Thoracic aorta (tissue), 2 donors: ENCODE data around the gene MXD1. TPM values are rescaled to one million over a fixed set of nuclear protein-coding genes. Genes with fewer than 3 reads are reported as not detected.

ENCODE experiments used
- ATAC-seq: fragments of 150-250 bp; one replicate; pipeline ENCODE4 v1.8.0; 2017; ENCODE audit warnings: low read depth; ENCODE audit not compliant: insufficient number of reproducible peaks, low FRiP score
- DNase-seq: peaks from one replicate; pipeline ENCODE4 v3.0.0-alpha.2; 2020; ENCODE audit warnings: low spot score
- H3K27ac ChIP-seq, 2 donors: fragments of 200-600 bp; sonication (generic); 1 replicate in 1 of 2; 2 replicates in 1 of 2; pipeline ENCODE4 v1.5.1; 2016; ENCODE audit warnings: mild to moderate bottlenecking in 2 of 2, moderate library complexity in 2 of 2
- H3K27me3 ChIP-seq: fragments of 200-600 bp; sonication (generic); replicated peaks from 2 replicates; pipeline ENCODE4 v1.6.0; 2016; ENCODE audit warnings: mild to moderate bottlenecking; ENCODE audit not compliant: insufficient read depth
- H3K36me3 ChIP-seq: fragments of 200-600 bp; sonication (generic); one replicate; pipeline ENCODE4 v1.5.1; 2016
- H3K4me1 ChIP-seq, 2 donors: fragments of 200-600 bp; sonication (generic); 1 replicate in 1 of 2; 2 replicates in 1 of 2; pipeline versions ENCODE4 v1.5.1 to v1.6.0; 2016; ENCODE audit warnings: low read depth in 2 of 2, mild to moderate bottlenecking in 1 of 2; ENCODE audit not compliant: control insufficient read depth in 1 of 2
- H3K4me3 ChIP-seq: fragments of 200-600 bp; sonication (generic); 2 replicates; pipeline ENCODE4 v1.5.1; 2016; ENCODE audit warnings: mild to moderate bottlenecking
- H3K9me3 ChIP-seq: fragments of 200-600 bp; sonication (generic); 2 replicates; pipeline ENCODE4 v1.5.1; 2016
- total RNA-seq, 2 donors: library from RNA; depleted of rRNA; stranded (reverse); fragments of >200 nt; gene quantifications; one replicate each; pipeline versions ENCODE4 v1.1.0 to v1.2.3, GENCODE V29; 2016
- TF ChIP-seq, protein P1 (sequence below): fragments of 200-600 bp; sonication (generic); IDR thresholded peaks from one replicate; pipeline ENCODE4 v1.5.1; 2019; ENCODE audit warnings: antibody characterized with exemption

MXD1 gene
- total RNA-seq, 2 donors from 2014 or later, result 13.8 to 28.4 TPM

DNA sequence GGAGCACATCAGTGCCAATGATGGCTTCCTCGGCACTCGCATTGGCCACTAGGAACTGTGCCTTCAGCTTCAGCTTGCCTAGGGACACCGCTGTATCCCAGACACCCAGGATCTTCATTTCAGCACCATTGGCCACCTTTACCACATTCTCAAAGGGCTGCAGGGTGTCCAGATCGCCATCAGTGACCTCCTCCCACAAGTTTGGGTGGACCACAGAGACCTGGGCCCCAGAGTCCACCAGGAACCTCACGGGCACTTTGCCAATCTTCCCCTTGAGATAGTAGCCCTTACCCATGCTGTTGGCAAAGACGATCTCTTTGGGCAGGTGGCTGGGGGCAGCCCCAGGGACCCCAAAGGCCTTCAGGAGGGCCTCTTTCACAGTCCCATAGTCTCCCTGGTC lies 45.9 kb downstream of the MXD1 start:
- no peaks in the 10 kb centered on the region for H3K9me3 ChIP-seq
- no peak for ATAC-seq
- no peak overlapping the region for H3K4me3 ChIP-seq
- H3K27me3 ChIP-seq, result no peaks in the 10 kb centered on the region
- TF ChIP-seq, protein P1, sequence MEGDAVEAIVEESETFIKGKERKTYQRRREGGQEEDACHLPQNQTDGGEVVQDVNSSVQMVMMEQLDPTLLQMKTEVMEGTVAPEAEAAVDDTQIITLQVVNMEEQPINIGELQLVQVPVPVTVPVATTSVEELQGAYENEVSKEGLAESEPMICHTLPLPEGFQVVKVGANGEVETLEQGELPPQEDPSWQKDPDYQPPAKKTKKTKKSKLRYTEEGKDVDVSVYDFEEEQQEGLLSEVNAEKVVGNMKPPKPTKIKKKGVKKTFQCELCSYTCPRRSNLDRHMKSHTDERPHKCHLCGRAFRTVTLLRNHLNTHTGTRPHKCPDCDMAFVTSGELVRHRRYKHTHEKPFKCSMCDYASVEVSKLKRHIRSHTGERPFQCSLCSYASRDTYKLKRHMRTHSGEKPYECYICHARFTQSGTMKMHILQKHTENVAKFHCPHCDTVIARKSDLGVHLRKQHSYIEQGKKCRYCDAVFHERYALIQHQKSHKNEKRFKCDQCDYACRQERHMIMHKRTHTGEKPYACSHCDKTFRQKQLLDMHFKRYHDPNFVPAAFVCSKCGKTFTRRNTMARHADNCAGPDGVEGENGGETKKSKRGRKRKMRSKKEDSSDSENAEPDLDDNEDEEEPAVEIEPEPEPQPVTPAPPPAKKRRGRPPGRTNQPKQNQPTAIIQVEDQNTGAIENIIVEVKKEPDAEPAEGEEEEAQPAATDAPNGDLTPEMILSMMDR, result no peak
- no peak overlapping the region for H3K27ac ChIP-seq
- DNase-seq, result no peak
- no peaks in the 10 kb centered on the region for H3K4me1 ChIP-seq
- no peaks in the 10 kb centered on the region for H3K36me3 ChIP-seq

DNA sequence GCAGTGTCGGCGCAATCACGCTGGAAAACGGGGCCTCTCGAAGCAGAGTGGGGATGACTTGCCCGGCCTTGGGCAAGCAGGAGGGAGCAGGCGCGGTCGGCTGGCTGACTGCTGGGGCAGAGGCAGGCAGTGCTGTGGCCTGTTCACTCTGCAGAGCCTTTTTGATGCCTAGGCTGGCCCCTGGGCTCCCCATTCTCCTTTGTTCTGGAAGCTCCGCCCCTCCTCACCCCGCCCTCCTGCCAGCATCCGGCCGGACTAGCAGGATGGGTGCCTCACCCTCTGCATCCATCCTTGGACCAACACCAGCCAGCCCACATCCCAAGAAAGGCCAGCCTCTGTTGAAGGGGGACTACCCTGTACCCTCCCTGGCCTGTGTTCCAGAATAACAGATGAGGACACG lies 46.6 kb downstream of the MXD1 start, which contains the start of gene ASPRV1:
Gene ASPRV1 (minus strand): TSS at position 136 of the 400 bp plus-strand sequence. CDS start 195 bp downstream, outside the sequence.
- TF ChIP-seq, protein P1, result no peak
- no peak for ATAC-seq
- H3K4me3 ChIP-seq, result no peak within 1 kb of the TSS
- DNase-seq, result no peak
- no peak within 1 kb of the TSS for H3K27ac ChIP-seq
- no peaks in the 10 kb centered on the region for H3K4me1 ChIP-seq
- H3K36me3 ChIP-seq, result no peaks in the 10 kb centered on the region
- H3K9me3 ChIP-seq, result no peaks in the 10 kb centered on the region
- H3K27me3 ChIP-seq, result no peaks in the 10 kb centered on the region

DNA sequence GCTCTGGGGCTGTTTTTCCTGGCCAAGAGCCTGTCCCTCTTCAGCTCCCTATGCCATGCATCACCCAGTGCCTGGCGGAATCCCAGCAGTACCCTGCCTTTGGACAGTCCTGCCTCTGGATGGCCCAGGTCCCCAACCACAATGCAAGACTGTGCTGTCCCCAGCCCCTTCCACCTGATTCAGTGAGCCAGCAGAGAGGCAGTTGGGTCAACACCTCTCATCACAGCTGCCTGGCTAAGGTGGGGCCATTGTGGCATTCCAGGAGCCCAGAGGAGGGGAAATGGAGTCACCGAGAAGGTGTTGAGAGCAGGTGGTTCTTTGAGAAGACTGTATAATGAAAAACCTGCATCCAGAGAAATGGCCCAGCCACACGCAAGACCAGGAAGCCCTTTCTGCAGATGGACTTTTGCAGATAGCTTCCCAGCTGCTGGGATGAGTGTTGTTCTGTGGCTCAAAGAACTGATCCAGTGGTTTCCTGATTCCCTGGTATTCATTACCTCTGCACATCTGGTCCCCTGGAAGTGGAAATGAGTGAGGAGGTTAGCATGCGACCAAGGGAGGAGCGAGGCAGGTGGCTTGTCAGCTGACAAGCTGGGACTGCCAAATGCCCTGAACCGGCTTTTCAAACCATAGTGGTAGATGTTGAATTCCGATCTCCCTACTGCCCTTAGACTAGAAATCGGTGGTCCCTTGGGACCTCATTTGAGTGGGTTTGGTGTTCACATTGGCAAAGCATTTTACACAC lies 48.2 kb downstream of the MXD1 start:
- Histone ChIP-seq H3K36me3 (no peaks in the 10 kb centered on the region), H3K9me3 (no peaks in the 10 kb centered on the region), H3K27ac (no peak overlapping the region), H3K27me3 (no peaks in the 10 kb centered on the region), H3K4me3 (no peak overlapping the region), H3K4me1 (no peaks in the 10 kb centered on the region)
- TF ChIP-seq, protein P1, result no peak
- no peak for ATAC-seq
- no peak for DNase-seq

DNA sequence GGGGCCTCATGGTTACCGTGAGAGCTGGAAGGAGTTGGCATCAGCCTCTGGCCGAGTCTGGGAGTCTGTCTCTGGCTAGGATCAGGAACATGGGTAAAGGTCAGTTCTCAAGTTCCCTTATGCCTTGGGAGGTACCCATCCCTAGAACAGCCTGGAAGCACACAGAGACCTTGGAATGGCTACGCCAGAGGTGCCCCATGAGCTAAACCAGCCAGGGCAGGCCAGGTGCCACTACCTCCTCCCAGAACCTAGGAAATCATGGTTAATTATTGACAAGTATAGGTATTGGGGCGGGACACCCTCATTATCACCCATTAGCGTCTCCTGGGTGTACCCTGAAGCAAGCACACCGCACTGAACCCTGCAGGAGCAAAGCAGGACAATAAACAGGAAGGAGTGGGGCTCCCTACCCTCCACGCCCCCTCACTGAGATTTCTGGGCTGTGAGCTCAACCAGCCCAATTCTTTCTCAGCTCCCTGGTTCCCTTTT lies 49.5 kb downstream of the MXD1 start:
- Histone ChIP-seq H3K27ac (no peak overlapping the region), H3K27me3 (no peaks in the 10 kb centered on the region), H3K4me3 (no peak overlapping the region), H3K4me1 (no peaks in the 10 kb centered on the region), H3K9me3 (no peaks in the 10 kb centered on the region), H3K36me3 (no peaks in the 10 kb centered on the region)
- no peak for ATAC-seq
- TF ChIP-seq, protein P1, result no peak
- DNase-seq, result no peak

DNA sequence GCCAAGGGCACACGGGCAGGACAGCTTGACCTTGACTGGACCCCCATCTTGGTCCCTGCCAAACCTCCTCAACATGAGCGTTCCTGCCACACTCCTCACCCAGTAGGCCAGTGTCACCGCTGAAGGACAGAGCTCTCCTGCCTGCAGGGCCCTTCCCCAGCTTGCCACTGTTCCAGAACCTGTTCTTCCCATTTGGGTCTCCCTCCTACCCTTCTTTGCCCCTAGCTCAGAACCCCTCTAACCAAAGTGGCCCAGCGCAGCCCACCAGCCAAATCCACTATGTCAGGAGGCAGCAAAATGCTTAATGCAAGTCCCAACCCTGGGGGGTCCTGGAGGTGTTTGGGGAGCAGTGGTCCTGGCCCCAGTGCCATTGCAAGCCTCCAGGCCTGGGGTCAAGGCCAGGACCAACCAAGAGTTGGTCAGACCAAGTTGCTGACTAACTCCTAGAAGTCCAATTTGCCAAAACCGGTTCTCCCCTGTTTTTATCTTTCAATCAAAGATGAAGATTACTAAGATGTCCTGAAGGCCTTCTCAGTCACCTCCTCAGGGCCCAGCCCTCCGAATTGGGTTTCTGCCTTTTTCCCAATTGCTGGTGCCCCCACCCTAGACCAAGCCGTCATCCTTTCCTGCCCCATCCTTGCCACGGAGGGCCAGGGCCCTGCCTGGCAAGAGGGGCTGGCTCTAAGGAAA lies 51.0 kb downstream of the MXD1 start:
- no peak overlapping the region for H3K4me3 ChIP-seq
- no peaks in the 10 kb centered on the region for H3K9me3 ChIP-seq
- no peaks in the 10 kb centered on the region for H3K36me3 ChIP-seq
- H3K27ac ChIP-seq, result no peak overlapping the region
- ATAC-seq, result no peak
- H3K4me1 ChIP-seq, result no peaks in the 10 kb centered on the region
- no peaks in the 10 kb centered on the region for H3K27me3 ChIP-seq
- TF ChIP-seq, protein P1, result no peak
- DNase-seq, result no peak
